Glutamatergic neuron (in vitro differentiated cells): ENCODE results near the gene FECH. TPM values are rescaled to one million over a fixed set of nuclear protein-coding genes. Genes with fewer than 3 reads are reported as not detected.
"Not testable (repeated sequence)": the region's sequence is repeated elsewhere in the genome, so short reads cannot be mapped to it uniquely, and the experiment has no call there.

Experiments used
- DNase-seq: peaks from one replicate; pipeline ENCODE4 v3.0.0; 2022
- H3K27ac Mint-ChIP-seq: one replicate; pipeline ENCODE4 v1.8.0; 2020; ENCODE audit warnings: mild to moderate bottlenecking, mixed read lengths, inconsistent platforms; ENCODE audit not compliant: unreplicated experiment
- H3K27me3 Mint-ChIP-seq: one replicate; pipeline ENCODE4 v1.8.0; 2020; ENCODE audit warnings: mild to moderate bottlenecking, moderate library complexity, mixed read lengths, inconsistent platforms; ENCODE audit not compliant: unreplicated experiment
- H3K36me3 Mint-ChIP-seq: one replicate; pipeline ENCODE4 v1.8.0; 2020; ENCODE audit warnings: mild to moderate bottlenecking, mixed read lengths, inconsistent platforms; ENCODE audit not compliant: unreplicated experiment
- H3K4me1 Mint-ChIP-seq: one replicate; pipeline ENCODE4 v1.8.0; 2020; ENCODE audit warnings: mild to moderate bottlenecking, low read depth, mixed read lengths, inconsistent platforms; ENCODE audit not compliant: unreplicated experiment
- H3K4me3 Mint-ChIP-seq: one replicate; pipeline ENCODE4 v1.8.0; 2020; ENCODE audit warnings: mild to moderate bottlenecking, mixed read lengths, inconsistent platforms; ENCODE audit not compliant: unreplicated experiment
- H3K9me3 Mint-ChIP-seq: one replicate; pipeline ENCODE4 v1.8.0; 2020; ENCODE audit warnings: mild to moderate bottlenecking, moderate library complexity, mixed read lengths, inconsistent platforms; ENCODE audit not compliant: unreplicated experiment
- total RNA-seq: library from RNA; stranded (reverse); fragmentation: NEBNext Ultra II Directional; extraction: Animal tissue kit (Norgen Biotek cat#: 25700); gene quantifications from one replicate; pipeline ENCODE4 v1.2.1, GENCODE V29; 2021; ENCODE audit not compliant: unreplicated experiment
- TF ChIP-seq, protein P1 (sequence below): fragments of 200-600 bp; sonication (generic); IDR thresholded peaks from one replicate; pipeline ENCODE4 v1.5.0; 2021; ENCODE audit not compliant: partially characterized antibody, unreplicated experiment

The FECH gene
- total RNA-seq, 1 donor from 2014 or later, result 16.5 TPM

DNA sequence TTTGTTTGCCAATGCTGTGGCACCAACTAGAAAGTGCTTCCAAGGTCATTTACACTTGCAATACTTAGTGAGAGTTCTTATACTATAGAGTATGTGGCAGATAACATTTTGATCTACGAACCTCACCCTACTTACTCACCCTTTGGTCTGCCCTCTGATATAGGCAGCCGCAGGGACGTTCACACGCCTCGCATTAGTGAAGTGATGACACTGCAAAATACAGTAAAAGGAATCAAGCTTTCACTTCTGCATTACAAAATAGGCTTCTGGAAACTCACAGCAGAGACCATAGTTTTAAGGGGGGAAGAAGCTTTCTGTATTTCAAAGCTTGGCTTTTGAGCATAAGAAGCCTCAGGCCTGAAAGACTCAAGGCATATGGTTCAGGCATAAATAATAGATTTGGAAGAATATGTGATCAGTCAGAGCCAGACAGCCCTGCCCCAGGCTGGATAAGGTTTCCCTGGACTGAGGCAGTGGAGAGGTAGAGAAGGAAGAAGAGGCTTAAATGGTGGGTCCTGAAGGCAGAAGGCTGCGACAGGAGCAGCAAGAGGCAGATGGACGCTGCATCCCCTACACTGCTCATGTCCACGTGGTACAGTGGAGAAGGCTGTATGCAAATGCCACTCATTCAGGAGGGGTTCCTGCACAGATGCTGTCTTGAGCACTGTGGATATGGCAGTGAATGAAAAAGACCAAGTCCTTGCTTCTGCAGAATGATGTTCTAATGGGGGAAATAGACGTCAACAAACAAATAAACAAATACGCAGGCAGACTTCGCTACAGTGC is 63.1 kb downstream of the FECH start:
- peak overlapping the region; percentile 48 for H3K4me3 Mint-ChIP-seq
- H3K27ac Mint-ChIP-seq, result peak overlapping the region; percentile 91
- H3K27me3 Mint-ChIP-seq, result peaks cover 17% of the 10 kb centered on the region
- TF ChIP-seq, protein P1, sequence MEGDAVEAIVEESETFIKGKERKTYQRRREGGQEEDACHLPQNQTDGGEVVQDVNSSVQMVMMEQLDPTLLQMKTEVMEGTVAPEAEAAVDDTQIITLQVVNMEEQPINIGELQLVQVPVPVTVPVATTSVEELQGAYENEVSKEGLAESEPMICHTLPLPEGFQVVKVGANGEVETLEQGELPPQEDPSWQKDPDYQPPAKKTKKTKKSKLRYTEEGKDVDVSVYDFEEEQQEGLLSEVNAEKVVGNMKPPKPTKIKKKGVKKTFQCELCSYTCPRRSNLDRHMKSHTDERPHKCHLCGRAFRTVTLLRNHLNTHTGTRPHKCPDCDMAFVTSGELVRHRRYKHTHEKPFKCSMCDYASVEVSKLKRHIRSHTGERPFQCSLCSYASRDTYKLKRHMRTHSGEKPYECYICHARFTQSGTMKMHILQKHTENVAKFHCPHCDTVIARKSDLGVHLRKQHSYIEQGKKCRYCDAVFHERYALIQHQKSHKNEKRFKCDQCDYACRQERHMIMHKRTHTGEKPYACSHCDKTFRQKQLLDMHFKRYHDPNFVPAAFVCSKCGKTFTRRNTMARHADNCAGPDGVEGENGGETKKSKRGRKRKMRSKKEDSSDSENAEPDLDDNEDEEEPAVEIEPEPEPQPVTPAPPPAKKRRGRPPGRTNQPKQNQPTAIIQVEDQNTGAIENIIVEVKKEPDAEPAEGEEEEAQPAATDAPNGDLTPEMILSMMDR, result no peak
- H3K36me3 Mint-ChIP-seq, result peaks cover 18% of the 10 kb centered on the region
- peak; percentile 71 for DNase-seq
- H3K4me1 Mint-ChIP-seq, result peaks cover 47% of the 10 kb centered on the region
- H3K9me3 Mint-ChIP-seq, result peaks cover 29% of the 10 kb centered on the region

DNA sequence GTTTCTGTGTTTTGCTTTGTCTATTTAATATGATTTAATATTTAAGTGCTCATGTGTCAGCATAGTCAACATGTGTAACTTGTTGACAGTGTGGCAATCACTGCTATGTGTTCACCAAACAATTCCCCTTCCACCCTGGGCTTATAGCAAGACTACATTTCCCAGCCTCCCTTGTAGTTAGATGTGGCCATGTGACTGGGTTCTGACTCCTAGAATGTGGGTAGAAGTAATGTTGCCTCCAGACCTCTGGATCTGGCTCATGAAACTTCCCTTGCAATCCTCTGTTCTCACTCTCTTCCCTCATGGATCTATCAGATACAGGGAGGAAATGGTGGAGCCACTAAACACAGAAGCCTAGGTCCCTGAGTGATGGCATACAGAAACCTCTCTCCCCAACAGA is 64.2 kb downstream of the FECH start:
- Mint-ChIP-seq H3K27me3 (peaks cover 10% of the 10 kb centered on the region), H3K27ac (peak overlapping the region; percentile 91), H3K4me1 (peaks cover 38% of the 10 kb centered on the region), H3K9me3 (peaks cover 21% of the 10 kb centered on the region), H3K4me3 (peak overlapping the region; percentile 39), H3K36me3 (peaks cover 18% of the 10 kb centered on the region)
- DNase-seq, result not testable (repeated sequence)

DNA sequence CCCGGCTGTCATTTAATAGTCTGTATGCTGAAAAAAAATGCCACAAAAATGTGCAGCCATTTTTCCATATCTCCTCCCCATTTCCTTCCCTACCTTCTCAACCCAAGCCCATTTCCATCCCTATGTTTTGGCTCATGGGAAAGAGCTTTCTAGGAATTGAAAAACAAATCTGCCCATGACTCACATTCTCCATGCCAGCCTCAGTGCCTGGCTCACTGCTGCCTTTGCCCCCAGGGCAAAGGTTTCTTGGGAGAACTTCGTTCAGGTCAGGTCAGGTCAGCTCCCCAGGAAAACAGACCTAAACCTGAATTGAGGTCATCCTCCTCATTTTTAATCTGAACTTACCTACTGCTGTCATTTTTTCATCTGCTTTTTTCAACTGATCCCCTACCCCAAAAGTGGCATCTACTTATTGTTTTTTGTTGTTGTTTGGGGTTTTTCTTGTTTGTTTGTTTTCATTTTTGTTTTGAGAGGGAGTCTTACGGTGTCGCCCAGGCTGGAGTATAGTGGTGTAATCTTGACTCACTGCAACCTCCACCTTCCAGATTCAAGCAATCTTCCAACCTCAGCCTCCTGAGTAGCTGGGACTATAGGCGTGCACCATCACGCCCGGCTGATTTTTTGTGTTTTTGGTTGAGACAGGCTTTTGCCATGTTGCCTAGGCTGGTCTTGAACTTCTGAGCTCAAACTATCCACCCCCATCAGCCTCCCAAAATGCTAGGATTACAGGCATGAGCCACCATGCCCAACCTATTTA is 66.7 kb downstream of the FECH start:
- peaks cover 8% of the 10 kb centered on the region for H3K36me3 Mint-ChIP-seq
- H3K4me1 Mint-ChIP-seq, result peaks cover 30% of the 10 kb centered on the region
- H3K27ac Mint-ChIP-seq, result no peak overlapping the region
- peaks cover 12% of the 10 kb centered on the region for H3K9me3 Mint-ChIP-seq
- TF ChIP-seq, protein P1, result no peak
- H3K27me3 Mint-ChIP-seq, result peaks cover 5% of the 10 kb centered on the region
- no peak overlapping the region for H3K4me3 Mint-ChIP-seq
- no peak for DNase-seq

DNA sequence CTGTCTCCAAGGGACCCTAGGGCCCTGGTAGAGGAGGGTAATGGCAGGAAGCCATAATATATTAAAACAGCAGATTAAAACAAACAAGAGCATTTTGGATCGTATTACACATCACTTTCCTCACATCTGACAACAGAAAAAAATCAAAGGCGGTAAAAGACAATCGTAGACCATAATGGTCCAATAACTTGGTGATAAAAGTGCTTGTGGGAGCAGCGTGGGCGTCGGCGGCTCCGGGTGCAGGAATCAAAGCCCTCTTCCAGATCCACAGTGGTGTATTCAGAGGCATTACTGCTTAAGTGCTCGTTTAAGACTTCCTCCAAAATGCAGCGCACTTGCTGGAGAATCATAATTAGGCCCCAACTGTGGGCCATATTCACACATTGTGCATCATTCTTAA is 68.0 kb downstream of the FECH start:
- TF ChIP-seq, protein P1, result no peak

DNA sequence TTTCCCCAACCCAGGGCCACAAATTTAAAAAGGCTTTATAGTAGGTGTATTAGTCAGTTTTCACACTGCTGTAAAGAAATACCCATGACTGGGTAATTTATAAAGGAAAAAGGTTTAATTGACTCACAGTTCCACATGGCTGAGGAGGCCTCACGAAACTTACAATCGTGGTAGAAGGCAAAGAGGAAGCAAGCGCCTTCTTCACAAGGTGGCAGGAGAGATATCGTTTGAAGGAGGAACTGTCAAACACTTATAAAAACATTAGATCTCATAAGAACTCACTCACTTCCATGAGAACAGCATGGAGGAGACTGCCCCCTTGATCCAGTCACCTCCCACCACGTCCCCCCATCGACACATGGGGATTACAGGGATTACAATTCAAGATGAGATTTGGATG is 70.4 kb downstream of the FECH start:
- no peaks in the 10 kb centered on the region for H3K9me3 Mint-ChIP-seq
- DNase-seq, result no peak
- no peaks in the 10 kb centered on the region for H3K27me3 Mint-ChIP-seq
- H3K4me3 Mint-ChIP-seq, result no peak overlapping the region
- H3K4me1 Mint-ChIP-seq, result peaks cover 15% of the 10 kb centered on the region
- TF ChIP-seq, protein P1, result no peak
- H3K27ac Mint-ChIP-seq, result no peak overlapping the region
- peaks cover 5% of the 10 kb centered on the region for H3K36me3 Mint-ChIP-seq

More for the DNA sequence above, 68.0 kb downstream of the FECH start:
- Mint-ChIP-seq H3K9me3 (peaks cover 6% of the 10 kb centered on the region), H3K36me3 (peaks cover 5% of the 10 kb centered on the region), H3K27ac (no peak overlapping the region), H3K4me3 (no peak overlapping the region), H3K27me3 (peaks cover 2% of the 10 kb centered on the region), H3K4me1 (peaks cover 20% of the 10 kb centered on the region)
- no peak for DNase-seq
